ENCODE measurements around the gene BRAF. TPM values are rescaled to one million over a fixed set of nuclear protein-coding genes. Genes with fewer than 3 reads are reported as not detected.
"Not testable (repeated sequence)": the region's sequence is repeated elsewhere in the genome, so short reads cannot be mapped to it uniquely, and the experiment has no call there.

The BRAF gene
- polyA plus RNA-seq, 3 donors = 22.5 to 26.3 (median 22.9) TPM

GRCh38 chr7:140920745-140921144 lies 4.0 kb downstream of the BRAF start:
- DNase-seq (ENCODE audit: low read depth in 3 of 3, low spot score in 2 of 3) = no peak

GRCh38 chr7:140918236-140918635 lies 6.5 kb downstream of the BRAF start:
- DNase-seq (ENCODE audit: low read depth in 3 of 3, low spot score in 2 of 3) = no peak

GRCh38 chr7:140917258-140917657 lies 7.5 kb downstream of the BRAF start:
- DNase-seq (ENCODE audit: low read depth in 3 of 3, low spot score in 2 of 3) = no peak

DNA sequence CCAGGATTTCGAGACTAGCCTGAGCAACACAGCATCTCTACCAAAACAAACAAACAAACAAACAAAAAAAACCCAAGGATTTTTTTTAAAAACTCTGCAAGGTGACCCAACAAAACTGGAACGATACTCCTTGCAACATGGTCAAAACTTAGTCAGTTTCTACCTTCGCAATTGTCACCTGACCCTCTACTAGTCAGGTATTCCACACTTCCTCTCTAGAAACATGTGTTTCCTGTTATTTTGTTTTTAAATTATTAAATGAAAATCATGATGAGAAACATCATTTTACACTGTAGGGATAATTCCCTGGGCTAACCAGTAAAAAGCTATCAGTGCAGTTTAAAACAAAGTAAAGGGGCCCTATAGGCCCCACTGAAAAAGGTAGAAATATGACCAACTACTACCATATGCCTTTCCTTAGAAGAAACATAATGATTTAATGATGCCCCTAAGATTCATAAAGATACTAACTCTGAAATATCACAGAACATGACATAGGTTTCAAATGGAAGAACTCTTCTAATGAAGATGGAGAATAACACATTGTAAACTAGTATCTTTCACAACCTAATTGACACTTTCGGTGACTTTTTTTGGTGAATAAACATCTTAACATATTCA lies 8.7 kb downstream of the BRAF start:
- no peak for DNase-seq (ENCODE audit: low read depth in 3 of 3, low spot score in 2 of 3)

DNA sequence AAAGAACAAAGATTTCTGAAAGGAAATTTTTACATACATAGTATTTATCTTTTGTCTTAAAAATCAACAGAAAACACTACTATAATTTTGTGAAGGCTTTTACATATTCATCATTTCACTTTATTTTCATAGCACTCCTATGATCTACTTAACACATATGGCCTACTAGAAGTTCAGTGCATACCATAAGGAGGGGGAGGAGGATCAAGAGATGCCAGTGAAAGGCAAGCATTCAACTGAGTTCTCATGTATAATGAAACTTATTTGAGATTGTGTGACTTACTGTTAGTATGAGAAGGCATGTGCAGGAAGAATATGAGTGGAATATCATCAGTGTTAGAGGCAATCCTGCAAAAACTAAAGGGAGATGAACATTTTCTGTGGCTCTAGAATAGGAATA lies 10.6 kb downstream of the BRAF start:
- no peak for DNase-seq (ENCODE audit: low read depth in 3 of 3, low spot score in 2 of 3)

GRCh38 chr7:140913596-140913928 lies 11.2 kb downstream of the BRAF start:
- DNase-seq (ENCODE audit: low read depth in 3 of 3, low spot score in 2 of 3) = not testable (repeated sequence)

DNA sequence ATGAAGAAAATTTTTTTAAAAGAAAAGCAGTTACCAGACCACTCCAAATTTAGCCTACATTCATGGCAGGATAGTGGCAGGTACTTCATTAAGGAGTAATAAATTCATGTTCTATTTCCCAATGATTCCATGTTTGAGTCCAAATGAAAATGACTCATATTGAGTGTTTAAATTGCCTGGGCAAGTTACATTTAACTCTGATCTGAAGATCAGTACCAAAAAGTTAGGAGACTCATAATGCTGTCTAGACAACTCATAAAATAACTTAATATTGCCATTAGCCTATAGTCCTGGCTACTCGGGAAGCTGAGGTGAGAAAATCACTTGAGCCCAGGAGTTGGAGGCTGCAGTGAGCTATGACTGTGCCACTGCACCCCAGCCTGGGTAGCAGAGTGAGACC lies 13.0 kb downstream of the BRAF start:
- no peak for DNase-seq (ENCODE audit: low read depth in 3 of 3, low spot score in 2 of 3)

GRCh38 chr7:140909476-140910161 lies 15.1 kb downstream of the BRAF start:
- DNase-seq (ENCODE audit: low read depth in 3 of 3, low spot score in 2 of 3) = no peak

- DNase-seq (ENCODE audit: low read depth in 3 of 3, low spot score in 2 of 3) = no peak
Measured at GRCh38 chr7:140908361-140908760, 16.4 kb downstream of the BRAF start.

DNA sequence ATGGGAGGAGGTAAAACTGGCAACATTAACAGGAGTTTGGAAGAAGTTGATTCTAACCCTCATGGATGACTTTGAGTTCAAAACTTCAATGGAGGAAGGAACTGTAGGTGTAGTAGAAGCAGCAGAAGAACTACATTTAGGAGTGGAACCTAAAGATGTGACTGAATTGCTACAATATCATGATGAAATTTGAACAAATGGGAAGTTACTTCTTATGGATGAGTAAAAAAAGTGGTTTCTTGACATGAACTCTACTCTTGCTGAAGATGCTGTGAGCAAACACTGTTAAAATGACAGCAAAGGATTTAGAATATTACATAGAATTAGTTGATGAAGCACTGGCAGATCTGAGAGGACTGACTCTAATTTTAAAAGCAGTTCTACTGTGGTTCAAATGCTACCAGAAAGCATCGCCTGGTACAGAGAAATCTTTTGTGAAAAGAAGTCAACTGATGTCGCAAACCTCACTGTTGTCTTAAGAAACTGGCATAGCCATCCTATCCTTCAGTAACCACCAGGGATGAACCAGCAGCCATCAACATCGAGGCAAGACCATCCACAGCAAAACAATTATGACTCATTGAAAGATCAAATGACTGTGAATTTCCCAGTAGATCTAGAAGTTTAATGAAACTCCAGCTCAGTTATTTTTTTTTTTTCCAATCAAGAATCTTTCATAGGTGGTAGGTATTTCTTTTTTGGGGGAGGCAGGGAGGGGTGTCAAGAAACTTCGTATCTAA lies 20.8 kb downstream of the BRAF start:
- no peak for DNase-seq (ENCODE audit: low read depth in 3 of 3, low spot score in 2 of 3)

GRCh38 chr7:140902303-140902953 lies 22.3 kb downstream of the BRAF start:
- DNase-seq (ENCODE audit: low read depth in 3 of 3, low spot score in 2 of 3) = no peak

DNA sequence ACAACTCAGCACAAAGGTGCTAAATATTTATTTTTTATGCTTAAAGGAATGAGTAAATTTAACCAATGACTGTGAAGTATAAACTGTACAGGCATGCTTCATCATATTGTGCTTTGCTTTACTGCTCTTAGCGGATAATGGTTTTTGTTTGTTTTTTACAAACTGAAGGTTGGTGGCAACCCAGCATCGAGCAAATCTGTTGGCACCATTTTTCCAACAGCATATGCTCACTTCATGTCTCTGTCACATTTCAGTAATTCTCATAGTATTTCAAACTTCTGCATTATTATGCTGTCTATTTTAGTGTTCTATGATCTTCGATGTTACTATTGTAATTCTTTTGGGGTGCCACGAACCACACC lies 22.8 kb downstream of the BRAF start:
- no peak for DNase-seq (ENCODE audit: low read depth in 3 of 3, low spot score in 2 of 3)

- DNase-seq (ENCODE audit: low read depth in 3 of 3, low spot score in 2 of 3) = no peak
Measured at GRCh38 chr7:140899883-140900282, 24.8 kb downstream of the BRAF start.

GRCh38 chr7:140898786-140899536 lies 25.8 kb downstream of the BRAF start:
- DNase-seq (ENCODE audit: low read depth in 3 of 3, low spot score in 2 of 3) = no peak

DNA sequence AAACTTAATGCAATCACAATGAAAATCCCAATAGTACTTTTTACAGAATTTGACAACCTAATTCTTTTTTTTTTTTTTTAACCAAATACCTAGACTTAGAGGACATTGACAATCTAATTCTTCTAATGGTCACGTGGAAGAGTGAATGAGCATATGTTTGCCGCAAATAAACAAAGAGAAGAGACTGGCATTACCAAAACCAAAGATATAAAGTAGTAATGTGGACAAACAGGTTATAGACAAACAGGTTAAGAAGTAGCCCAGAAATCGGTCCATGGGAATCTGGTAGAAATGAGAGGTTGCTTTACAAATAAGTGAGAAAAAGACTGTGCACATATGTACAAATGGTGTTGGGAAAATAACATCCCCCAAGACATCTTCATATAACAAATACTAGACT lies 27.7 kb downstream of the BRAF start:
- no peak for DNase-seq (ENCODE audit: low read depth in 3 of 3, low spot score in 2 of 3)

DNA sequence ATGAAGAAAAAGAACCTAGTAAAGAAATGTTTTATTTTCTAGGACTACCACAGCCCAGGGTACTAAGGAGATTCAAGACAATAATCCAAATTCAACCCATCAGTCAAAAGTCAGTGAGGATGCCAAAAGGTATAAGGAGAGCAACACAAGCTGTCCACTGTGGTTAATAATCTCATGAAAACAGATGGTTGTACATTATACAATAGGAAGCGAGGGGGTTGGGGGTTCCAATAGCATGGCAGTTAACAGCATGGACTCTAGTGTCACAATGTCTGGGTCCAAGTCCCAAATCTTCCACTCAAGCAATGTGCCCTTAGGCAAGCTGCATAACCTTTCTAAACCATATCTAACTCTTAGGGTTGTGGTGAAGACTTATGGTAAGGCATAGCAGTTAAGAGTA lies 35.1 kb downstream of the BRAF start:
- DNase-seq (ENCODE audit: low read depth in 3 of 3, low spot score in 2 of 3) = no peak

- no peak for DNase-seq (ENCODE audit: low read depth in 3 of 3, low spot score in 2 of 3)
Measured at GRCh38 chr7:140889150-140889549, 35.6 kb downstream of the BRAF start.

GRCh38 chr7:140888087-140888486 lies 36.6 kb downstream of the BRAF start:
- DNase-seq (ENCODE audit: low read depth in 3 of 3, low spot score in 2 of 3) = no peak

DNA sequence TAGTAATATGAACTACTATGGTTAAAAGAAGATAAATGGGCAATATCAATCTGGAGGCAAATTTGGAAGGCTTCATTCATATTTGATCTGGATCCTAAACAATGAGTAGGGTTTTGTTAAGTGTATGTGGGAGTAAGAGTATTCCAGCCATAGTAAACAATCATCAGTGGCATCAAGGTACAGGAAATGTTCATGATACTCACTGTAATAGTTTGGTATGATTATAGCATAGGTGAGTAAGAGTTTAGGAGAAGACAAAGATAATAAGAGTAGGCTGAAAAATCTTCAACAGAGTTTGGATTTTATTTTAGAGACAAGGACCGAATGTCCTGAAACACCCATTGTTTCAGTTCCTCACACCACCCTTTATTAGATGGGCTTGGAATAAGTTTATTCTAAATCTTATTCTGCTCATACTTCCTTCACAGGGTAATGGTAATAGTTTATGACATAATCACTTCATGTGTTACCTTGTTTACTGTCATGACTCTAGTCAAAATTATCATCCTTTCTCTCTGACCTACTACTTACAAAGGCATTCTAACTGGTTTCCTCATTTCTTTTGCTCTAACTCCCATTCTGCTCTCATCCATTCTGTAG lies 38.9 kb downstream of the BRAF start:
- no peak for DNase-seq (ENCODE audit: low read depth in 3 of 3, low spot score in 2 of 3)

DNA sequence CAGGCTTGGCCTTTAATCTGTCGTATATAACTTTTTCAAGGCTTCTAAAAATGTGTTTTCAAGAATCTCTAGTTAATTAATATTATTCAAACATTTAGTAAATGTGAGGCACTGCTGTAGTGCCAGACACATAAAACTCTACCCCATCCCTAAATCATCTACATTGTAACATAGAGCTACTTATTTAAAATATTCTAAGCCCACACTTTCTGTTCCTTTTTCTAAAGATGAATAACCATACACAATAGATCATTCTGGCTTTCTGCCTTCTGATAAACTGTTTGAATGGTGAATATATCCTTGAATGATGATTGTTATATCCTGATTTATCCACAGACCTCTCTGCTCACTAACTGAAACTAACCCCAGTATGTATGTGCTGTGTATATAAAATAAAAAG lies 41.4 kb downstream of the BRAF start:
- no peak for DNase-seq (ENCODE audit: low read depth in 3 of 3, low spot score in 2 of 3)

GRCh38 chr7:140882834-140883233 lies 41.9 kb downstream of the BRAF start:
- not testable (repeated sequence) for DNase-seq (ENCODE audit: low read depth in 3 of 3, low spot score in 2 of 3)
